ENCODE results near the gene LCN15.

GRCh38 chr9:136754059-136754572, 10.2 kb downstream of the LCN15 start:
- TF ChIP-seq POLR2A (IDR thresholded peaks at IDR 0.05; ENCODE audit: low read length) (no peak), GATA1 (IDR thresholded peaks at IDR 0.05; ENCODE audit: low read depth, low read length) (no peak)

All from erythroblast (primary cell).